Thymus (tissue), 11 donors: ENCODE measurements around the gene MBP. TPM values are rescaled to one million over a fixed set of nuclear protein-coding genes. Genes with fewer than 3 reads are reported as not detected.

Source experiments
- DNase-seq, 9 donors: peaks; one replicate each; pipeline ENCODE4 v3.0.0-alpha.2; 2013; ENCODE audit warnings: low spot score in 9 of 9, low read depth in 6 of 9, missing footprints in 1 of 9
- H3K27ac ChIP-seq, 2 donors: one replicate each; pipeline ENCODE4 v1.5.1; 2013; ENCODE audit warnings: control low read depth in 1 of 2, low read depth in 1 of 2, low read length in 1 of 2, mild to moderate bottlenecking in 1 of 2, moderate library complexity in 1 of 2
- H3K27me3 ChIP-seq, 2 donors: one replicate each; pipeline ENCODE4 v1.5.1; 2013; ENCODE audit warnings: low read length in 1 of 2; ENCODE audit not compliant: control insufficient read depth in 2 of 2, insufficient read depth in 1 of 2
- H3K36me3 ChIP-seq, 2 donors: one replicate each; pipeline ENCODE4 v1.5.1; 2013; ENCODE audit warnings: low read length in 1 of 2, mild to moderate bottlenecking in 1 of 2, moderate library complexity in 1 of 2; ENCODE audit not compliant: control insufficient read depth in 2 of 2, insufficient read depth in 2 of 2
- H3K4me1 ChIP-seq, 2 donors: one replicate each; pipeline ENCODE4 v1.5.1; 2013; ENCODE audit warnings: low read length in 2 of 2; ENCODE audit not compliant: control insufficient read depth in 2 of 2, insufficient read depth in 2 of 2
- H3K4me3 ChIP-seq, 2 donors: one replicate each; pipeline ENCODE4 v1.5.1; 2013; ENCODE audit warnings: low read length in 2 of 2, control low read depth in 1 of 2, mild to moderate bottlenecking in 1 of 2
- H3K9me3 ChIP-seq, 2 donors: one replicate each; pipeline ENCODE4 v1.5.1; 2013; ENCODE audit warnings: low read length in 1 of 2, mild to moderate bottlenecking in 1 of 2; ENCODE audit not compliant: control insufficient read depth in 2 of 2, insufficient read depth in 1 of 2
- WGBS: extraction: QIAGEN DNeasy Blood & Tissue Kit; methylation state at CpG from one replicate; pipeline ENCODE4 v1.1.7; 2013; 5-methylcytosine and 5-hydroxymethylcytosine counted together
- polyA plus RNA-seq: library from polyadenylated mRNA; stranded (reverse); fragments of 200-250 nt; gene quantifications from one replicate; pipeline ENCODE4 v1.2.3, GENCODE V29; 2013
- total RNA-seq: library from RNA; stranded (reverse); fragments of 120-200 nt; gene quantifications from one replicate; pipeline ENCODE4 v1.2.4, GENCODE V29; 2013
- donor health status: healthy.

MBP gene
- total and polyA plus RNA-seq, 2 donors: 16.1 to 16.3 TPM

DNA sequence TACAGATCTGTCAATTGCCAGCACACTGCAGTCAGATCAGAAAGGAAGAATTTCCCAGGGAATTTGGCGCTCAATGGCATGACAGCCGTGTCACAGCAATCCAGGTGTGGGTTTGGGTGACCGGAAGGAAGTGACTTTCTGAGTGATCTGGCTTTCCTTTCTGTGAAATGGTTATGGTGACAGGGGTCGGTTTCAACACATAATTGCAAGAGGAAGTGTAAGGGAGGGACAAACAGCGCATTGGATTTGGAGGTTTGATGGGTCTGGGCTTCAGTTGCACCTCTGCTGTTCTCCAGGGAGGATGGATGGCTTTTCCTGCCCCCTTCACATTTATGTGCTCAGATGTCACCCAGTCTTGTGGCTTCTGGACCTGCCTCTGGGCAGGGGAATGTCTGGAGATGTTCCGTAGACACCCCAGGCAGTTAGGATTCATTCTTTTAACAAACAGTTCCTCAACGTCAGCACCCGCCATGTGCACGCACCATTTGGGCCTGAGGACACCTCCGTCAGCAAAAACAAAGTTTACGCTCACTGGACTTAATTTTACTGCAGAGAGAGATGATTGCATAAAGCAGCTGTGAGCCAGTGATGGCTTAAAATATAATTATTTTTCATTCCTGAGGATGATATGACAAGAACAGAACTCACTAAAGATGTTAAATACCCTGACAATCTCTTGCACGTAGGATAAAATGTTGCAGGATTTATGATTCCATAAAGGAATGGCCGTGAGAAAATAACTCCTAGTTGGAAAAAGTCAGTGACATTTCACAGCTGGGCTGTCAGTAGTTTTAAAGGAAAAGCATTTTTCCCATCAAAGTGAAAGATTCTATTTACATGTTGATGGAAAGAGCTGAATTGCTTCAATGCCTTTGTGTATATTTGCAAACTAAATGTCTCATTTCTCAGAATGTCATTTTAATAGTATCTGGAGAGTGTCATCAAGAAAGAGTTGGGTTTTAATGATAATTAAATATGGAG lies 36.9 kb downstream of the MBP start:
- H3K4me1 ChIP-seq: peaks cover 15 to 41% of the 10 kb centered on the region in 2 donors
- no peaks in the 10 kb centered on the region for H3K9me3 ChIP-seq
- H3K27ac ChIP-seq: no peak overlapping the region
- no peak overlapping the region for H3K4me3 ChIP-seq
- H3K27me3 ChIP-seq: peaks cover 0 to 13% of the 10 kb centered on the region in 2 donors
- no peaks in the 10 kb centered on the region for H3K36me3 ChIP-seq
- DNase-seq: no peak
- WGBS: 85% methylated on average over 13 of the region's 13 CpGs

DNA sequence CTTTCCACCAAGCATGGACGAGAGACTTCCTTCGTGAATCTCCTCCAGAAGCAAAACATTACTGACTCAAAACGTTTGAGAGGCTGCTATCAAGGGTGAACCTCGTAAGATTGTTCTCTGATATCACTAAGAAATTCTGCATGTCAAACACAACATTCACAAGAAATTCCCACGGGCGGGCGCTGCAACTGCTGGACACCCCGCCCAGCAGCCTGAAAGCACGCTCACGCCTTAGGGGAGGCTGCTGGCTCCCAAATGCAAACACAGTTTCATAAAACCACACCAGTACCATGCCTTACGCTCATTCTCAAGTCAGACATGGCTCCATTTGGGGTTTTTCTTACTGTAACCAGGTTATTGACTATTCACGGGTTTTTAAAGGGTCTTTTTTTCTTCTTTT lies 39.0 kb downstream of the MBP start:
- WGBS: 89% methylated on average over 12 of the region's 12 CpGs
- no peaks in the 10 kb centered on the region for H3K36me3 ChIP-seq

DNA sequence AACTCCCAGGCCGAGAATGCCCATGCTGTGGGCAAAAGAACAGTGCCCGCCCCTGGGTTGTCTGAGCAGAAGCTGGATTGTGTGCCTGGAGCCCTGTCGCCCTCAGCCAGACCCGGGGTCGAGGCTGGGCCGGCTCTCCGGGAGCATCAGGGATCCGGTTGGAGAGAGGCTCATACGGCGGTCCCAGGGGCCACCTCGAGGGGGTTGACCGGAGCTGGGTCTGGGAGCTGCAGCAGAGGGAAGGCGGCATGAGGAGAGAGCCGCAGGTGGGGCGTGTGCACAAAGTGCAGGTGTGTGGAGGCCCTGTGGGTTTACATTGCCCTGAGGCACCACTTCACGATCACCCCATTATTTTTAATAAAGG lies 39.5 kb downstream of the MBP start:
- H3K36me3 ChIP-seq: no peaks in the 10 kb centered on the region
- no peaks in the 10 kb centered on the region for H3K9me3 ChIP-seq
- 97% methylated on average over 16 of the region's 16 CpGs for WGBS
- H3K4me1 ChIP-seq: peaks cover 2 to 17% of the 10 kb centered on the region in 2 donors
- H3K27me3 ChIP-seq: peaks cover 0 to 7% of the 10 kb centered on the region in 2 donors
- no peak for DNase-seq
- H3K4me3 ChIP-seq: no peak overlapping the region
- no peak overlapping the region for H3K27ac ChIP-seq

More for the DNA sequence above, 39.0 kb downstream of the MBP start:
- no peaks in the 10 kb centered on the region for H3K9me3 ChIP-seq
- no peak for DNase-seq
- no peak overlapping the region for H3K4me3 ChIP-seq
- peaks cover 0 to 10% of the 10 kb centered on the region in 2 donors for H3K27me3 ChIP-seq
- peaks cover 2 to 20% of the 10 kb centered on the region in 2 donors for H3K4me1 ChIP-seq
- no peak overlapping the region for H3K27ac ChIP-seq

DNA sequence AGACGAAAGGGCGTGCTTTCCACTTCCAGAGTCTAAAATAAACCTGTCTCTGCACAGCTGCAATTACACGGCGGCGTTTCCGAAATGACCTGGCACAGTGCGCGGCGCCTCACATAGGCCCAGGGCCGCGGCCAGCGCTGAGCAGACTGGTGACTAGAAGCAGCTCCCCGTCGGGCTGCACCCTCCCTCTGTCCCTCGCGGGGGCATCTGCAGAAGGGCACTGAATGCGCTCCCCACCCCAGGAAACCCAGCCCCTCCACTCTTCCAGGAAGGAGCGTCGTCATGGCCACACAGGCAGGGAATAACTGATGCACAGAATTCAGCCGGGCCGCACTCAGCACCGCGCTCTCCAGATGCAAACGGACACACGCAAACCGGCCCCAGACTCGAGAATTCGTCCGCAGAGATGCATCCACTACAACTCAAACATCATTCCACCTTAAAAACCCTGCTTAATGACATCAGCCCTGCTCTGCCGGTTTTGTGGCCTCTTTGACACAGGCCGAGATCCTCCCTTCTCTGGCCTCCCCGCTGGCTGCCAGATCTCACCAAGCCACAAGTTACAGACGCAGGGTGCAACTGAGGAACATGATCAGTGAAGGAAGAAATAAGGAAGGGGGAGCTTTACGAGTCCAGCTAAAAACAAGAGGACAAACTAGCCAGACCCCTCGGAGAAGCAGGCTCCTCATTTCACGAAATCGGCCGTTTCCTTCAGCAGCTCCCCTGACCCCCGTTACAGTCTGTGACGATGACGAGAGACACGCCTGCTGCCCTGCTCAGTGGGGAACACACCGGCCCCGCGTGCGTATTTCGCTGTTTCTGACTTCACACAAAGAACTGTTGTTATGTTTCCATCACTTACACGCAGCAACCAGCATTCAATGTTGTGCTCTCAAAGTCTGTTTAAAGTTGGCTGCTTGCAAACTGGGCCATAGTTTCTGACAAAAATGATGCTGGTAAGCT lies 40.2 kb downstream of the MBP start:
- Histone ChIP-seq H3K36me3 (no peaks in the 10 kb centered on the region), H3K4me1 (peaks cover 0 to 11% of the 10 kb centered on the region in 2 donors), H3K4me3 (no peak overlapping the region), H3K27me3 (peaks cover 0 to 4% of the 10 kb centered on the region in 2 donors), H3K9me3 (no peaks in the 10 kb centered on the region), H3K27ac (no peak overlapping the region)
- WGBS: 96% methylated on average over 48 of the region's 48 CpGs
- no peak for DNase-seq

DNA sequence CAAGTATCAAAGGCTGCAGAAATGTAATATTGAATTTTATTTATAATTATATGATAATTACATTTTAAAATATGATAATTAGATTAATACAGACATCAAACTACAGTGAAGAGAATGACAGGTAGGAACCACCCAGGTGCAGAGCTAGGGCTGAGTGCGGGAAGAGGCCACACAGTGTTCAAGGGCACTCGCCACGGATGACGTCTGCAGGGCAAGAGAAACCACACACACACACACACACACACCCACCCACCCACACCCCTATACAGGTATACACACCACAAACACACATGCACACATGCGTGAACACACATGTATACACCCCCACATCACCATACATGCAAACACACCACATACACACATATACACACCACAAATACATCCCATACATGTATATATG lies 41.2 kb downstream of the MBP start:
- Histone ChIP-seq H3K27ac (no peak overlapping the region), H3K9me3 (no peaks in the 10 kb centered on the region), H3K36me3 (no peaks in the 10 kb centered on the region), H3K4me3 (no peak overlapping the region), H3K4me1 (peaks cover 0 to 10% of the 10 kb centered on the region in 2 donors), H3K27me3 (peaks cover 0 to 2% of the 10 kb centered on the region in 2 donors)
- 94% methylated on average over 5 of the region's 5 CpGs for WGBS
- no peak for DNase-seq

DNA sequence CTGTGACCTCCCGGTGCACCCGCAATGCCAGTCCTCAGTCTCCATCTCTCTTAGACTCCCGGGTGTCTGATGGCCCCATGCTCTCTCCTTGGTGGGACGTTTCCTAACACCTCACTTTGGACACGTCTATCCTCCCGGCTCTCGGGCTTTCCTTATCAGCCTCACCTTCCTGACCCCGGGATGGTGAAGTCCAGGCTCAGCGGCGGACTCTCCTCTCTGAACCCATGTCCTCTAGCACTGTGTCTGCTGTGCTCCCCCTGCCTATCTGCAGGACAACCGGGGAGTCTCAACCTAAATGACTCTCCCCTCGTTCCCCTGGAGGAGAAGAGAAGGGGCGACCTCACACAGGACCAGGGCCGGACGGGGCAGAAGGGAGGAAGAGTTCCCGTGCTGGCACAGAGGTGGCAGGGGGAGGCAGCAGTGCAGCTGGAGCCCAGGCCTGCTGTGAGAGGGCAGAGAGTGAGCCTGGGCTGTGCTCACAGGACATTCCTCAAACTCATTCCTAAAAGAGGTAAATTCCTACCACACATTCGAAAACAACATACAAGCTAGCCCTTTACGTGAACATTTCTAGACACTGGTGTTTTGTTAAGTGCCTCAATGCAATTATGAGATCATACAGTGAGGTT lies 41.9 kb downstream of the MBP start:
- no peaks in the 10 kb centered on the region for H3K36me3 ChIP-seq
- no peak overlapping the region for H3K4me3 ChIP-seq
- H3K27me3 ChIP-seq: peaks cover 0 to 2% of the 10 kb centered on the region in 2 donors
- peaks cover 0 to 9% of the 10 kb centered on the region in 2 donors for H3K4me1 ChIP-seq
- DNase-seq: no peak
- H3K9me3 ChIP-seq: no peaks in the 10 kb centered on the region
- no peak overlapping the region for H3K27ac ChIP-seq
- 97% methylated on average over 18 of the region's 18 CpGs for WGBS

DNA sequence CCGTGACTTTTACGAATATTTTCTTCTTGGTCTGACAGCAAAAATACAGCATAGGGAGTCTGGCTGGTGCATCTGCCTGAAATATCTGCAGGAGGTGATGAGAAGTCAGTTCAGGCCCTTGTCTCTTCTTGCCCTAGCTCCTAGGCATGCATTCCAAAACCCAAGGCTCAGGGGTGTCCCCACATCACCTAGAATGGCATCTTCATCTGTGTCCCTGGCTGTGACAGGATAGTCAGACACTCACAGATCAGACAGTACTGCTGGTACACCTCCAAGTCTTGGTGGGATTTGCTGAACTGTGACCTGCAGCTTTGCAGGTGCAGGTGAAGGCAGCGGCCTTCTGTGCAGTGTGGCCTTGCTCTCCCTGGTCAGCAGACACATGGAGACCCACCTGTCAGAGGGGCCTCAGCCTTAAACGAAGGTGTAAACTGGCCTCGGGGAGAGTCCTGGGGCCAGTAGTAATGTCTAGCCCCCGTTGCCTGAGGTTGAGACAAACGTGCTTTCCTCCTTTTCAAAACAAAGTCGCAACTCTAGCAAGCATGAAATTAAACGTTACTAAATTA lies 42.8 kb downstream of the MBP start:
- WGBS: 94% methylated on average over 9 of the region's 9 CpGs
- H3K4me1 ChIP-seq: peaks cover 0 to under 1% of the 10 kb centered on the region in 2 donors
- H3K27ac ChIP-seq: no peak overlapping the region
- no peaks in the 10 kb centered on the region for H3K27me3 ChIP-seq
- H3K4me3 ChIP-seq: no peak overlapping the region
- H3K36me3 ChIP-seq: no peaks in the 10 kb centered on the region
- H3K9me3 ChIP-seq: no peaks in the 10 kb centered on the region
- DNase-seq: no peak

DNA sequence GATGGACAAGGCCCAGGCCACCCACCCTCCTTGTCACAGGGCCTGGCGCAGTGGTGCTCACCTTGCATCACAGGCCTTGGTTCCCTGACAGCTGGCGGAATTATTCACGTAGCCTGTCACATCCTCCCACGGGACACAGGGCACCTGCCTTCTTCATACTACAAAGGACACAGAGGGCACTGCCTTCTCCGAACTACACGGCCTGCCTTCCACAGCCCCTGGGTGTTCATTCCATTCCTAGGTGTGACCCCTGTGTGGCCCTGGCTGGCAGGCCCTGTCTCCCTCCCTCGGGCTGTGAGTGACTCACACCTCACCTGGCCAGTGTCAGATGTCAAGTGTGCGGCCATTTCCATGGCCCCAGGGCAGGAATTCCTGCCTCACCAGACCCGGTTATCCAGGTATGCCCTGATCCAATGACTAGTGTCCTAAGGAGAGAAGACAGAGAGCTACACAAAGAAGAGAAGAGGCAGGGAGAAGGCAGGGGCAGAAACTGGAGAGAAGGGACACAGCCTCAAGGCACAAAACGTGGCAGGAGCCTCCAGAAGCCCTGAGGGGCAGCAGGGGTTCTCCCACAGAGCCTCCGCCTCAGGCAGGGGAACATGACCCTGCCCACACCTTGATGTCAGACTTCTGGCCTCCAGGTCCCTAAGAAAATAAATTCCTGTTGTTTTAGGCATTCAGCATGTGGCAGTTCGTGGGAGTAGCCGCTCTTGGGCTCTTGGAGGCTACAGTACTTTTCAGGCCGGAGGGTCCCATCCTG lies 43.4 kb downstream of the MBP start:
- no peaks in the 10 kb centered on the region for H3K36me3 ChIP-seq
- H3K27me3 ChIP-seq: no peaks in the 10 kb centered on the region
- H3K27ac ChIP-seq: no peak overlapping the region
- no peaks in the 10 kb centered on the region for H3K9me3 ChIP-seq
- H3K4me3 ChIP-seq: no peak overlapping the region
- no peak for DNase-seq
- 87% methylated on average over 14 of the region's 14 CpGs for whole genome bisulfite sequencing
- H3K4me1 ChIP-seq: no peaks in the 10 kb centered on the region
